Choroid plexus epithelial cell (primary cell): ENCODE results near the gene RAD23A.
"Not testable (repeated sequence)": the region's sequence is repeated elsewhere in the genome, so short reads cannot be mapped to it uniquely, and the experiment has no call there.

Source experiments
- DNase-seq: peaks from one replicate; pipeline ENCODE4 v3.0.0-alpha.2; 2010; ENCODE audit warnings: low read depth
- H3K4me3 ChIP-seq: 2 replicates; pipeline ENCODE4 v1.5.1; 2011; ENCODE audit warnings: low read depth, mild to moderate bottlenecking, control low read depth, low read length, moderate library complexity
- TF ChIP-seq, protein P1 (sequence below): conservative IDR thresholded peaks from 2 replicates; pipeline ENCODE4 v1.5.1; 2011; ENCODE audit warnings: low read depth, mild to moderate bottlenecking, control low read depth, inconsistent platforms, low read length, moderate library complexity

Gene RAD23A

DNA sequence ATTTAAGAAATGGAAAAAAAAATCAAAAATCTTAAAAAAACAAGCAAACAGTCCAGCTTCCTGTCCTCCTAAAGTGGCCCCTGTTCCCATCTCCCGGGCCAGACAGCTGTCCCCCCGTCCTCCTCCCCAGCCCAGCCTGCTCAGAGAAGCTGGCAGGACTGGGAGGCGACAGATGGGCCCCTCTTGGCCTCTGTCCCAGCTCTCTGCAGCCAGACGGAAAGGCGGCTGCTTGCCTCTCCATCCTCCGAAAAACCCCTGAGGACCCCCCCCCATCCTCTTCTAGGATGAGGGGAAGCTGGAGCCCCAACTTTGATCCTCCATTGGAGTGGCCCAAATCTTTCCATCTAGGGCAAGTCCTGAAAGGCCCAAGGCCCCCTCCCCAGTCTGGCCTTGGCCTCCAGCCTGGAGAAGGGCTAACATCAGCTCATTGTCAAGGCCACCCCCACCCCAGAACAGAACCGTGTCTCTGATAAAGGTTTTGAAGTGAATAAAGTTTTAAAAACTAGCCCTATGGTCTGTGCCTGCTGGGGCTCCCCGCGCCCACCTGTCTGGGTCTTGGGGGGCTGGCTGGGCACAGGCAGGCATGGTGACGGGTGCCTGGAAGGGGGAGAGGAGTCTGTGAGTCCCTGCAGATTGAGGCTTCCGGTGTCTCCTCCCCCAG, 7.6 kb downstream of the RAD23A start:
- TF ChIP-seq, protein P1, sequence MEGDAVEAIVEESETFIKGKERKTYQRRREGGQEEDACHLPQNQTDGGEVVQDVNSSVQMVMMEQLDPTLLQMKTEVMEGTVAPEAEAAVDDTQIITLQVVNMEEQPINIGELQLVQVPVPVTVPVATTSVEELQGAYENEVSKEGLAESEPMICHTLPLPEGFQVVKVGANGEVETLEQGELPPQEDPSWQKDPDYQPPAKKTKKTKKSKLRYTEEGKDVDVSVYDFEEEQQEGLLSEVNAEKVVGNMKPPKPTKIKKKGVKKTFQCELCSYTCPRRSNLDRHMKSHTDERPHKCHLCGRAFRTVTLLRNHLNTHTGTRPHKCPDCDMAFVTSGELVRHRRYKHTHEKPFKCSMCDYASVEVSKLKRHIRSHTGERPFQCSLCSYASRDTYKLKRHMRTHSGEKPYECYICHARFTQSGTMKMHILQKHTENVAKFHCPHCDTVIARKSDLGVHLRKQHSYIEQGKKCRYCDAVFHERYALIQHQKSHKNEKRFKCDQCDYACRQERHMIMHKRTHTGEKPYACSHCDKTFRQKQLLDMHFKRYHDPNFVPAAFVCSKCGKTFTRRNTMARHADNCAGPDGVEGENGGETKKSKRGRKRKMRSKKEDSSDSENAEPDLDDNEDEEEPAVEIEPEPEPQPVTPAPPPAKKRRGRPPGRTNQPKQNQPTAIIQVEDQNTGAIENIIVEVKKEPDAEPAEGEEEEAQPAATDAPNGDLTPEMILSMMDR = no peak
- no peak overlapping the region for H3K4me3 ChIP-seq
- no peak for DNase-seq

DNA sequence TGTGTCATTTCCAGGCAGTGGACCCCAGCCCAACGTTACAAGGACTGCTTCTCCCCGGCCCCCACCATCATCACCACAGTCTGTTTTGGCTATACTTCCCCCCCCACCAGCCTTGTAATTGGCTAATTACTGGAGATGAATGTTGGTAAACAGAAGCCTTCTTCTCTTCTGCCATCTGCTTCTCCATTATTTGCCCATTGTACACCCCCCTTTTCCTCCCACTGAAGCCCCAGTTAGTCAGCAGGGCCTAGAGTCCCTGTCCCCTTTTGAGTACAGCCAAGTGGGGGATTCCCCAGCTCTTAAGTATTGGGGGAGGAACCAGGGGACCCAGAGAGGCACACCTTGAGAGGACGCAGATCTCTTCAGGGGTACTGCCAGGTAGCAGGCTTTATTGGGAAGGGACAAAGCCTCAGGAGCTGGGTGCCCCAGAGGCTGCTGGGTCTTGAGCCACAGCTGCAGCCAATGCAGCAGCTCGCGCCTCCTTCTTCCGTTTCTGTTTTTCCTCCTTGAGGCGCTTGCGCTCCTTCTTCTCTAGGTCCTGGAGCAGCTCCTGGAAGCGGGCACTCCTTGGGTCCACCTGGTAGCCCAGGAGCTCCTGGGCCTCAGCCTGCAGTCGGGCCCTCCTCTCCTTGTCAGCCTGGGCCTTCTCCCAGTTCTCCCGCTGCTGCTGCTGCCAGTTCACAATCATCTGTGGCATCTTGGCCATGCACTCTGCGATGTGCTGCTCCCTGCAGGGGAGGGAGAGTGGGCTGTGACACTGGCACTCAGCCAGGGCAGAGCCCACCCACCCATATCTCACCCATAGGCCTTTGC, 8.3 kb downstream of the RAD23A start:
- no peak overlapping the region for H3K4me3 ChIP-seq
- DNase-seq = no peak
- TF ChIP-seq, protein P1 = no peak

DNA sequence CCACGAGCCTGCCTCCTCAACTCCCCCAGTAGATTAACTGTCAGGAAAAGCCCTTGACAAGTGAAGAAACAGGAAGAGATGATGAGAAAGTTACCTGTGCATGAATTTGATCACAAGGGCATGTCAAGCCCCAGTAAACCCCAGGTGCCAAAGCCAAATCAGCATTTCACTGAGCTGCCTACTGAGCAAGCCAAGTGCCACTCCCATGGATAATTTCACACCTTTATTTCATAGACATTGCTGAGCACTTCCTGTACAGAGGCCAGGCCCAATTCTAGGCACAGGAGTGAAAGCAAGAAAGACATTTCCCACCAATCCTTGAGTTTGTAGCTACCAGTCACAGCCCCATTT, 8.9 kb downstream of the RAD23A start:
- no peak for DNase-seq
- TF ChIP-seq, protein P1 = no peak
- no peak overlapping the region for H3K4me3 ChIP-seq

DNA sequence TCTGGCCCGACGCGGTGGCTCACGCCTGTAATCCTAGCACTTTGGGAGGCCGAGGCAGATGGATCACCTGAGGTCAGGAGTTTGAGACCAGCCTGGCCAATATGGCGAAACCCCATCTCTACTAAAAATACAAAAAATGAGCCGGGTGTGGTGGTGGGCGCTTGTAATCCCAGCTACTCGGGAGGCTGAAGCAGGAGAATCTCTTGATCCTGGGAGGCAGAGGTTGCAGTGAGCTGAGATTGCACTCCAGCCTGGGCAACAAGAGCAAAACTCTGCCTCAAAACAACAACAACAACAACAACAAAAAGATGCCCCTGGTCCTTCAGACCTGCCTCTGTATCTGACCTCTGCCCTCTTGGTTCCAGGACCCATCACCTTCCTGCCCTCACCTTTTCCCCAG, 9.9 kb downstream of the RAD23A start:
- not testable (repeated sequence) for DNase-seq
- peak overlapping the region; percentile 96 for H3K4me3 ChIP-seq

DNA sequence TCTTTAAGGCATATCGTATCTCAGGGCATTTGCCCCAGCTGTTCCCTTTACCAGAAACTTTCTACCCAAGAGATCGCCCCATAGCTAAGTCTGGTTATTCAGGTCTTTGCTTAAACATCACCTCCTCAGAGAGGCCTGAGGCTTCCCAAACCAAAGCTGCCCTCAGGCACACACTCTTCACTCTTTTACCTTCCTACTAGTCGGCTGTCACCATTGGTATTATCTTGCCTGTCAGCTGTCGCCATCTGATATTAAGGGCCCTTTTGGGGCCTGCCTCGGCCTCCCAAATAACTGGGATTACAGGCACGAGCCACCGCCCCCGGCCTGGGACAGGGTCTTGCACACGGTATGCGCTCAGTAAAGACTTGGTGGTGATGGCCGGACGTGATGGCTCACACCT, 10.3 kb downstream of the RAD23A start:
- H3K4me3 ChIP-seq = peak overlapping the region; percentile 96
- TF ChIP-seq, protein P1 = no peak
- no peak for DNase-seq

DNA sequence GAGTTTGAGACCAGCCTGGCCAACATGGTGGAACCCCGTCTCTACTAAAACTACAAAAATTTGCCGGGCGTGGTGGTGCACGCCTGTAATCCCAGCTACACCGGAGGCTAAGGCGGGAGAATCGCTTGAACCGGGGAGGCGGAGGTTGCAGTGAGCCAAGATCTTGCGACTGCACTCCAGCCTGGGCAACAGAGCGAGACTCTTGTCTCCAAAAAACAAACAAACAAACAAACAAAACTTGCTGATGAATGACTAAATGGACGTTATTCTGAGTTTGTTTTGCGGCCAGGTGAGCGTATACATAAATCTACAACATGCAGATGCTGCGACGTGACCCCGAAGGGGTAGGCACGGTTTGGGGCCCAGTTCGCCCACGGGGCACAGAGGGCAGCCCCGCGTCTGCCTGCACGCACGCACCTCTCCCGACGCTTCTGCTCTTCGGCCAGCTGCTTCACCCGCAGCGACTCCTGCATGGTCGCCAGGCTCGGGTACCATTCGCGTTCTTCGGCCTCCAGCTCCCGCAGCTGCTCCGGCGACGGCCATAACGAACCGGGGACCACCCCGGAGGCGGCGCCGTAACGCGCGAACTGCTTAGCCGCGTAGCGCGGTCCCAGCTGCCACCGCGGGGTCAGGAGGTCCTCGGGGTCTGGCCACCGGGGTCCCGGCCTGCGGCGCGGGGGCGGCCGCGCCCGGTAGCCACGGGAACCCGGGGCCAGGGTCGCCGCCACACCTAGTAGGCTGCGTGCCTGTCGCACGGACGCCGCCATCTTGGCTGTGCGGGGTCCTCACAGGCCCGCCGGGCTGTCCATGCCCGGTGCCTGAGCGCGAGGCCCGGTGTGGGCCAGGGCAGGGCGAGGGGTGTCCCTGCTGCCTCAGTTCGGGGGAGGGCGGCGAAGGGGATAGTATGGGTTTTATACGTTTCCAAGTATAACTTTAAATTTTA, 11.1 kb downstream of the RAD23A start, which contains the start of gene GADD45GIP1:
Gene GADD45GIP1, minus strand, starts transcription at position 778 of the 943 bp plus-strand sequence. Its CDS starts 11 bp downstream, at position 767.
- TF ChIP-seq, protein P1 = no peak
- H3K4me3 ChIP-seq = peak within 1 kb of the TSS; percentile 96
- peak; percentile 77 for DNase-seq

DNA sequence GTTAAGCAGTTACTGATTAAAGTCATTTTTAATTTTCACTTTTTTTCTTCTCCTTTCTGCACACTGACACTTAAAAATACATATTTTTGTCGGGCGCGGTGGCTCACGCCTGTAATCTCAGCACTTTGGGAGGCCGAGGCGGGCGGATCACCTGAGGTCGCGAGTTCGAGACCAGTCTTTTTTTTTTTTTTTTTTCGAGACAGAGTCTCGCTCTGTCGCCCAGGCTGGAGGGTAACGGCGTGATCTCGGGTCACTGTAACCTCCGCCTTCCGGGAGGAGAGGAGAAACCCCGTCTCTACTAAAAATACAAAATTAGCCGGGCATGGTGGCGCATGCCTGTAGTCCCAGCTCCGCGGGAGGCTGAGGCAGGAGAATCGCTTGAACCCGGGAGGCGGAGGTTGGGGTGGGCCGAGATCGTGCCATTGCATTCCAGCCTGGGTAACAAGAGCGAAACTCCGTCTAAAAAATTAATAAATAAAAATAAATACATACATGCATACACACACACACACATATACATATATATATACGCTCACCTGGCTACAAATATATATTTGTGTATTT, 11.8 kb downstream of the RAD23A start:
- H3K4me3 ChIP-seq = peak overlapping the region; percentile 96

More for the DNA sequence above, 11.8 kb downstream of the RAD23A start:
- not testable (repeated sequence) for DNase-seq
